GM13976 (cell line): ENCODE measurements around the gene TEFM.

ENCODE experiments used
- DNase-seq: peaks from one replicate; pipeline ENCODE4 v3.0.0; 2012; ENCODE audit warnings: low spot score
- in situ Hi-C: fragments of 300-500 bp; cut with MboI; formaldehyde crosslinking; loops from one replicate; pipeline ENCODE4 v1.12.0; 2022; ENCODE audit warnings: low sequenced_read_pairs, mixed read lengths, inconsistent platforms; ENCODE audit not compliant: unreplicated experiment
- TF ChIP-seq, protein P1 (sequence below): IDR thresholded peaks from 2 replicates; pipeline ENCODE4 v1.5.1; 2012; ENCODE audit warnings: borderline replicate concordance, mild to moderate bottlenecking; ENCODE audit not compliant: insufficient read depth; ENCODE audit errors: extremely low read depth, missing control alignments, control extremely low read depth

Gene TEFM

DNA sequence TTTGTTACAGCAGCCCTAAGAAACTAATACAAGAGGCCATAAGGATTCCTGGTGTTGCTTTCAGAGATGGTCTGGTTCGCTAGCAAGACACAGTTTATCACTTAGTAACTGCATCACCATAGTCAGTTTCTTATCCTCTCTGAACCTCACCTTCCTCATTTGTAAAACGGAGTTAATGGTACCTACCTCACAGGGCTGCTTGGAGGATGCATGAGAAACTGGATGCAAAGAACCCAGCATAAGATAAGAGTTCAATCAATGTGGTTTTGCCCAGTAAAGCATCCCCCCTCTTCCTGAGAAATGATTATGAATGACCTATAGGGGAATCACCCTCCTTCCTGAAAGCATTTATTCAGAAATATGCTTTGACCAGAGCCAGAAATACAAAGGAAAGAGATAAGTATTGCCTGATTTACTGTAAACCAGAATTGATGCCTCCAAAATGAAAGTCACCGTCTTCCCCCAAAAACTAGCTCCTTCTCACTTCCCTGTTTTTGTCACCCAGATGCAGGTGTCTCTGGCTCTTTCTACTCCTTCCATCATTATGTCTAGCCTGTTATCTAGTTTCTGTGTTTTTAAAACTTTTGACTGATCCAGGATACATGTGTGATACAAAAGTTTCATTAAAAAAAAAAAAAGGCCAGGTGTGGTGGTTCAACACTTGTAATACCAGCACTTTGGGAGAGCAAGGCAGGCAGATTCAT is 2.8 kb upstream of the TEFM start:
- peak; percentile 42 for DNase-seq
- TF ChIP-seq, protein P1, sequence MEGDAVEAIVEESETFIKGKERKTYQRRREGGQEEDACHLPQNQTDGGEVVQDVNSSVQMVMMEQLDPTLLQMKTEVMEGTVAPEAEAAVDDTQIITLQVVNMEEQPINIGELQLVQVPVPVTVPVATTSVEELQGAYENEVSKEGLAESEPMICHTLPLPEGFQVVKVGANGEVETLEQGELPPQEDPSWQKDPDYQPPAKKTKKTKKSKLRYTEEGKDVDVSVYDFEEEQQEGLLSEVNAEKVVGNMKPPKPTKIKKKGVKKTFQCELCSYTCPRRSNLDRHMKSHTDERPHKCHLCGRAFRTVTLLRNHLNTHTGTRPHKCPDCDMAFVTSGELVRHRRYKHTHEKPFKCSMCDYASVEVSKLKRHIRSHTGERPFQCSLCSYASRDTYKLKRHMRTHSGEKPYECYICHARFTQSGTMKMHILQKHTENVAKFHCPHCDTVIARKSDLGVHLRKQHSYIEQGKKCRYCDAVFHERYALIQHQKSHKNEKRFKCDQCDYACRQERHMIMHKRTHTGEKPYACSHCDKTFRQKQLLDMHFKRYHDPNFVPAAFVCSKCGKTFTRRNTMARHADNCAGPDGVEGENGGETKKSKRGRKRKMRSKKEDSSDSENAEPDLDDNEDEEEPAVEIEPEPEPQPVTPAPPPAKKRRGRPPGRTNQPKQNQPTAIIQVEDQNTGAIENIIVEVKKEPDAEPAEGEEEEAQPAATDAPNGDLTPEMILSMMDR: no peak
- in situ Hi-C loops: no loop called here

DNA sequence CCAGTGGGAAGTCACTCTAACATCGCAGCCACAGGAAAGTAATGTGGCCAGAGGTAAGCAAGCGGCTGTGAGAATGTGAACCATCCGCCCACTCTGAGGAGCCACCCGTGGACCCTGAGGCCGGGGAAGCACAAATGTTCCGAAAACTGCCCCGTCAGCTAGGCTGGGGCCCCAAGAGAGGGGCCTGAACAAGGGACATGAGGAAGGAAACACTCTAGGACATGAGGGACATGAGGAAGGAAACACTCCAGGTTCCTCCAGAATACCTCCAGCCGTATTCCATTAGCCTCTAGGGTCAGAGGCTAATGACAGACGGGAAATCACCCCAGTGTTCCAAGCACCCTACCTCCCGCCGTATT is 317 bp downstream of the TEFM start:
- DNase-seq: peak; percentile 53

DNA sequence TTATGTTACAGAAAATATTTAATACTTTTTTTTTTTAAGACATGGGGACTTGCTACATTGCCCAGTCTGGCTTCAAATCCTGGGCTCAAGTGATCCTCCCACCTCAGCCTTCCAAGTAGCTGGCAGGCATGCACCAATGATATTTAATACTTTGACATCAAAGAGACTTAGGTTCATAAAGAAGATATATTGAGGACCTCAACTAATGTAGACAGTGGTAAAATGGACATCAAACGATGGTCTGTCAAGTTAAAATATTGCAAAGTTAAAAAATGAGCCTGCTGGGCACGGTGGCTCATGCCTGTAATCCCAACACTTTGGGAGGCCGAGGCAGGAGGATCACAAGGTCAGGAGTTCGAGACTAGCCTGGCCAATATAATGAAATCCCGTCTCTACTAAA is 8.7 kb downstream of the TEFM start:
- DNase-seq: no peak
- in situ Hi-C loops: no loop called here
- TF ChIP-seq, protein P1: no peak

More for the DNA sequence above, 317 bp downstream of the TEFM start:
- TF ChIP-seq, protein P1: no peak
- in situ Hi-C loops: no loop called here

DNA sequence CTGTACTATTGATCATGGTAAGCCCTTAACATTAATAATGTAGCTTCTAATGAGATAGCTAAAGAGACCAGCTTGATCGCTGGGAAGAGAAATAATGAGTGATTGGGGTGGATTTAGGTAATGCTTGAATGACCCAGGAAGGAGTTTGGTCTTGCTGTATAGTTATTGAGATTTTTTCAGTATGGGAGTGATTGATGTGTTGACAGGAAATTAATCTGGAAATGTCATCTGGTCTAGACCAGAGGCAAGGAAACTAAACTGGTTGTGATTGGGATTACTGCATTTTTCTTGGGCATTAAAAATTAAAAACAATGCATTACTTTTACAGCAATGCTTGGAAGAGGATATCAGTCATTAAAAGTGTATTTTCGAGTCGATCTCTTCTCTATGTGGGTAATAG is 11.8 kb downstream of the TEFM start:
- in situ Hi-C loops: no loop called here
- no peak for DNase-seq
- TF ChIP-seq, protein P1: no peak

DNA sequence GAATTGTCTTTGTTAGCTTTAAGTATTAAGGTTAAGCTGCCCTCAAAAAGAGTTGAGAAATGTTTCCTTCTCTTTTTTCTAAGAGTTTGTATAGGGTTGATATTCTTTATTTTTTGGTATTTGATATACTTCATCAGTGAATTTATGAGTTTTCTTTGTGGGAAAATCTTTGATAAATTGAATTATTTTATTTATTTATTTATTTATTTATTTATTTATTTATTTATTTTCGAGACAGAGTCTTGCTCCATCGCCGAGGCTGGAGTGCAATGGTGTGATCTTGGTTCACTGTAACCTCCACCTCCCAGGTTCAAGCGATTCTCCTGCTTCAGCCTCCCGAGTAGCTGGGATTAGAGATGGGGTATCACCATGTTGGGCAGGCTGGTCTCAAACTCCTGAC is 19.9 kb downstream of the TEFM start:
- in situ Hi-C loops: no loop called here
- TF ChIP-seq, protein P1: no peak
- DNase-seq: no peak

DNA sequence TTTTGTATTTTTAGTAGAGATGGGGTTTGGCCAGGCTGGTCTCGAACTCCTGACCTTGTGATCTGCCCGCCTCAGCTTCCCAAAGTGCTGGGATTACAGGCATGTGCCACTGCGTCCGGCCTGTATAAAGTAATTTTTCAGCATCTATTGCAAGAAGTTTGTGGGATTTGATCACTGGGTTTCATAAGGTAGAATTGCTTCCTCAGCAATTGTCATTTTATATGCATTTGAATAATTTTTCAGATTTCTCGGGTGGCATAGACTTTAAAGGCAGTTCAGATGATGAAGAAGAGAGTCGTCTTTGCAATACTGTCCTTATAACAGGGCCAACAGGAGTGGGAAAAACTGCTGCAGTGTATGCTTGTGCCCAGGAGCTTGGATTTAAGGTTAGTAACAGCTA is 37.0 kb downstream of the TEFM start:
- in situ Hi-C loops: no loop called here
- DNase-seq: no peak
- TF ChIP-seq, protein P1: no peak
